Measurements from ENCODE around the gene MYCN.

- TF ChIP-seq CTCF (optimal IDR thresholded peaks at IDR 0.05 in 1 of 3, IDR thresholded peaks at IDR 0.05 in 1 of 3, conservative IDR thresholded peaks at IDR 0.05 in 1 of 3; ENCODE audit: extremely low read depth in 1 of 3, insufficient read depth in 2 of 3, low read length in 3 of 3): no peak
- no peak for TF ChIP-seq EZH2 (IDR thresholded peaks at IDR 0.05; ENCODE audit: low read length)
Measured at GRCh38 chr2:15905986-15906491, 34.3 kb upstream of the MYCN start.

All from keratinocyte (primary cell).